GM19023 (cell line): ENCODE results near the gene GINS2.

Experiments used
- ATAC-seq: cut with Tn5 transposase; IDR thresholded peaks from one replicate; pipeline ENCODE4 v1.9.1; 2021; ENCODE audit warnings: mild to moderate bottlenecking, moderate library complexity; ENCODE audit not compliant: unreplicated experiment

The GINS2 gene

GRCh38 chr16:85690469-85691064 lies 1.8 kb upstream of the GINS2 start:
- ATAC-seq, result no peak

DNA sequence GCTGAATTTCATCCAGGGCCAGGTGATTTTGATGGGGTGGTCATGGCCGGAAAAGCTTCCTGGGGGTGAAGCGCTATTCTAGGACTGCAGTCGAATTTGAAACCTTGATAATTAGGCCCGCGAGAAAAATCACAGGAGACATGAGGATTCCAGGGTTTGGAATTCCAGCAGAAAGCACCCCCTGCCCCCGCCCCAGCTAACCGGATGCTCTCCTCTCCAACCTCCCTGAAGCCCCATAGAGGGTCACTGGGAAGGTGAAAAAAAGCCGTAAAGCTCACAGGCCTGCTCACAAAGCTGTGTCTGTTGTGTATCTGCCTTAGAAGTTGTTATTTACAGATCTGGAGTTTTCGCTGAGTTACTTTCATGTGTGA lies 1.2 kb upstream of the GINS2 start:
- ATAC-seq, result no peak

DNA sequence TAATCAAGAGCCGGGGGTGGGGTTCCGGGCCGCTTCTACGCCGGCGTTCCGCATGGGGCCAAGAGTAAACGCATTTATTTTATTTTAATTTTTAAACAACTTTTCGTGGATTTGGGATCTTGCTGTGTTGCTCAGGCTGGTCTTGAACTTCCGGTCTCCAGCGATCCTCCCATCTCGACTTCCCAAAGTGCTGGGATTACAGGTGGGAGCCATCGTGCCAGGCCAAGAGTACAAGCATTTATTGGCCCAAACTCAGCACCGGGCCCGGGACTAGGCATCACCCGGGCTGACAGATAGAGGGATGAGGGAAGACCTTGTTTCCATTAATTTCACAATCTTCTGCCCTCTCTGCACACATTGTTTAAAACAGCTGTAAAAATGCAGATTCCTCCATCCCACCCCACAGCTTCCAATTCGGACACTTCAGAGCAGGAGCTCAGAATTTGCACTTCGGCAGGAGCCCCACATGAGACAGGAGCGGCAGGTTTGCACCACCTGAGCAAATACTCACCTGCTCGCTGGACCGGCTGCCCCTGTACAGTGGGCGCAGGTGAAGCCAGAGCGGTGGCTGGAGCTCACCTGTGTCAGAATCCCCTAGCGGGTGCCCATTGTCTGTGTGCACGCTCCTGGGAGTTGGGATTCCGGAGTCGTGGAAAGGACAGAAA lies 663 bp upstream of the GINS2 start:
- ATAC-seq, result no peak

- ATAC-seq, result no peak
Observed at GRCh38 chr16:85687651-85688471, 893 bp downstream of the GINS2 start.

- no peak for ATAC-seq
Observed at GRCh38 chr16:85686912-85687591, 1.7 kb downstream of the GINS2 start.

DNA sequence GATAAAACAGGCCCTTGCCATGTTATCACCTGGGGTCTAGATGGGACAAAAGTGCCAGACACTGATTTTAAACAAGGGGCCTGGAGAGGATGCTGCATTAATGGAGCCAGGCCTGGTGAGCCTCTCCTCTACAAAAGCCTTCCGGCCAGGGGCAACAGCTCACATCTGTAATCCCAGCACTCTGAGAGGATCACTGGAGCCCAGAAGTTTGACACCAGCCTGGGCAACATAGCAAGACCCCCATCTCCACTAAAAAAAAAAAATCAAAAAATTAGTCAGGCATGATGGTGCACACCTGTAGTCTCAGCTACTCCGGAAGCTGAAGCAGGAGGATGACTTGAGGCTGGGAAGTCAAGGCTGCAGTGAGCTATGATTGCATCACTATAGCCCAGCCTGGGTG lies 3.5 kb downstream of the GINS2 start:
- ATAC-seq, result no peak

GRCh38 chr16:85683363-85683762 lies 5.4 kb downstream of the GINS2 start:
- no peak for ATAC-seq

DNA sequence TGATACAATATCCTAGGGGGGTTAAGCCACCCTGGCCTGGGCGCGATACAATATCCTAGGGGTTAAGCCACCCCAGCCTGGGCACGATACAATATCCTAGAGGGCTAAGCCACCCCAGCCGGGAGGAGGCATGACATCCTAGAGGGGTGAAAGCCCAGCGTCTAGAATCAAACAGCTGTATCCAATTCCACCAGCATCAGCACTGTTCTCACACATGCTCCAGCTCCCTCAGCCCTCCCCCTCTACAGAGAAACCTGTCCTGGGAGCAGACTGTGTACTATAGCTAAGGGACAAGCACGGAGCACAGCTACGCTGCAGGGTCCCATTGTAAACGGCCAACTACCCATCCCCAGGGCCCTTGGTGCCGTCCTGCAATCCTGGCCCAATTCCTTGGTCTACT lies 6.2 kb downstream of the GINS2 start:
- ATAC-seq, result no peak

DNA sequence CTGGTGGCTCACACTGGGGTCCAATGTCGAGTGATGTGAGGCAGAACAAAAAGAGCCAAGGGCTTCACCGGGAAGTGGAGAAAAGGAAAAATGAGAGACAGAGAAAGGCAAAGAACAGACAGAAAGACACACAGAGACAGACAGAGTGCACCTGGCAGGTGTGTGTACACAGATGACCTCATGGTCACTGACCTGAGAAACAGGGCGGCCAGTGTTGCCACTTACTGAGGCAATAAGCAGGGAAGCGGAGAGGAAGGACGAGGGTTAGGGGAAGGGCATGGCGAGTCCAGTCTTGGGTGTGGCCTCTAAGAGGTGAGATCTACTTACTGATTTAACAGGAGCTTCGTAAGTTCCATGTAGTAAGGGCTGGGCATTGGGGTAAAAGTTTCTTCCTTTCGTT lies 7.5 kb downstream of the GINS2 start:
- no peak for ATAC-seq

GRCh38 chr16:85680352-85680944 lies 8.3 kb downstream of the GINS2 start:
- no peak for ATAC-seq

DNA sequence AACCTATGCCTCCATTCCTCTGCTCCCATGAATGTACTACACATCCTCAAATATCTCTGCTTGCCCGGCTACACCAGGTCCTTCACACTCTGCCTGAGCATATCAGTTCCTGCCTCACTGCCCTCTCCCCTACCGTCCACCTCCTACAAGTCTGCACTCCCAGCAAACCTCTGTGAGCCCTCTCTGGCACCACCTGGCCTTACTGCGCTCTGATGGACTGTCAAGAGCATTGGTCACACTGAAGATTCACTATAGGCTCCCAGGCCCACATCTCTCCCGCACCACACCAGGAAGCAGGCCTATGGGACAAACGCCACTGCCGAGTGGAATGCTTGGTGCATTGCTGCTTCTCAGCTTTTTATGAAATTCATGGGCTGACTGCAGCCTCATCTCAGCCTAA lies 8.9 kb downstream of the GINS2 start:
- no peak for ATAC-seq

- no peak for ATAC-seq
Observed at GRCh38 chr16:85678821-85679220, 9.9 kb downstream of the GINS2 start.

- ATAC-seq, result no peak
Observed at GRCh38 chr16:85678016-85678415, 10.7 kb downstream of the GINS2 start.

DNA sequence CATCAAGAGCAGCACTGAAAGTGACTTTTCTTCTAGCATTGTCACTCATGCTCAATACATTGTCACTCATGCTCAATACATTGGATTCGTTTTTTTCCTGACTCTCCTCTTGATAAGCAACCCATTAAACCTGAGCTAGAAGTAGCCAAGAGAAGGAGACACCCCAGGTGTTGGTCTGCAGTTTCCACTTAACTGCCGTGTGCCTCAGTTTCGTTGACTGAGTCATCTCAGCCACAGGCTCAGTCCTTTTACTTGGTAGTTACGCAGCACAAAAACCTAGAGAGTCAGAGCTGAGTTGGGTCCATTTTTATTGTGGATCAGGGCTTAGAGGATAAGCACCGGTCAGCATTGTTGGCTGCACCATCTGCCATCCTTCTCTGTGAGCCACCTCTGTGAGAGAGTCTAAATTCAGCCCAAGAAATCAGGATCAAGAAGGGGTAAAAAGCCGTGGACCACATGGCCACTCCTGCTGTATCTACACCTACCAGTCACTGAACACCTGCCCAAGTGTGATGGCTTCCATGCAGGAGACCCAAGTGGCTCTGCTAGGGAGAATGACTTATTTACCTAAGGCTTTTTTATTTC lies 11.3 kb downstream of the GINS2 start:
- no peak for ATAC-seq

DNA sequence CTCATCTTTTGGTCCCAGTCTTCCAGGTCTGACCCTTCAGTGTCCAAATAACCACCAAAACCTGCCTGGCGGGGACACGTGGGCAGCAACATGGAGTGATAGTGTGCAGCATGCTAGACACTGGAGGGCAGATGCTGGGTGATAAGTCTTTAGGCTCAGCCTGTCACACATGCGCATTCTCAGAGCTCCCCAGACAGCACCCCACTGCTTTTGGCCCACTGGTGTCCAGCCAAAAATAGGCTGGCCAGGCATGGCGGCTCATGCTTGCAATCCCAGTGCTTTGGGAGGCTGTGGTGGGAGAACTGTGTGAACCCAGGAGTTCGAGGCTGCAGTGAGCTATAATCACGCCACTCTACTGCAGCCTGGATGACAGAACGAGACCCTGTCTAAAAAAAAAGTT lies 12.3 kb downstream of the GINS2 start:
- ATAC-seq, result no peak

GRCh38 chr16:85675251-85675874 lies 13.4 kb downstream of the GINS2 start:
- ATAC-seq, result no peak

GRCh38 chr16:85674828-85675227 lies 13.9 kb downstream of the GINS2 start:
- ATAC-seq, result no peak

DNA sequence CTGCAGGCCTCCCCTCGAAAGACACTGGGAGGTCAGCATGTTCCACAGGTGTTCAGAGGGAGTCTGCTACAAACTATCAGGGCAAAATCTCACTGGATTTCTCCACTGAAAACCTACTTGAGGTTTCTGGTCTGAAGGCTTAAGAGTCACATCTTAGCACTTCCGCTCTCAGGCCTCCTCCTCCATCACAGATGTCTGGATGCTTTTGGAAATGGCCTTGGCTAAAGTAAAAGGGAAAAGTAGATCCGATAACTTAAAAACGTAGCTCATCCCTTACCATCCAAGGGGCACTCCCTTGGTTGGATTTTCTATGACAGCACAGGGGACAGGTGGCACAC lies 14.4 kb downstream of the GINS2 start:
- ATAC-seq, result no peak

DNA sequence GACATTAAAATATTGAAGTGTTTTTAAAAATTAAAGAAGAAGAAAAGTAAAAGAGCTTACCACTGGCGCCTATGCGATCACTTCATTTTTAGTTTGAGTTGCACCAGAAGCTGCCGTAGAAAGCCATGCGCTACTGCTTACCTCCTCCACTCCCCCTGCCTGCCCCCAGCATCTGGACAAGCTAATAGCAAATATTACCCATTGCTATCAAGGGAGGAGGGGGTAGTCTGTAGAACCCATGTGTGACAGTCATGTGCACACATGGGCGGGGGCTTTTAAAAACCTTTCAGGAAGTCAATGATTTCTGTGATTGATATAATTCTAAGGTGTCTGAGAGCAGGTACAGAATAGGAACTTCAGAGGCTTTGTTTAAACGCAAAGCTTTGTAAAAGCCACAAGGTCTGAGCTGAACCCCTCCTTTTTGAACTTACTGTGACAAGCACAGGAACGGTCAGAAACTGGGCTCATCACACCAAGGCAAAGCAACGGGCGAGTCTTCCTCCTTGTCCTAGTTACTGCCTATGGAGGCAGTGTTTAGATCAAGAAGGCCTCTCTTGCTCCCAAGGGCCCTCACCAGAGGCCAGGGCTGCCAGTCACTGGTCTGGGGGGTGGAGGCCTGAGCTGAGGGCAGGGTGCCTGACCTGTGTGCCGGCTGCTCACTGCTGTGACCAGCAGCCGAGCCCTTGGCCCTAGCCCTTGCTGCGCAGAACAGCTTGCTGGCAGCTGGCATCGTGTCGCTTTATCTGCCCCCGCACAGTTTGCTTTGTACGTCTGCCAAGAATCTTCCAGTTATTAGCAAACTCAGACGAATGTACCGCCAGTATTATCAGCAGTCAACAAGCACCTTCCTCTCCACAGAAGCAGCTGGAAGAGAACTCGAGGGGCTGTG lies 15.0 kb downstream of the GINS2 start:
- no peak for ATAC-seq

- no peak for ATAC-seq
Observed at GRCh38 chr16:85670840-85671239, 17.9 kb downstream of the GINS2 start.
